HG03565 (cell line): ENCODE measurements around the gene CLEC4D.
"Not testable (repeated sequence)": the region's sequence is repeated elsewhere in the genome, so short reads cannot be mapped to it uniquely, and the experiment has no call there.

Source experiments
- ATAC-seq: cut with Tn5 transposase; IDR thresholded peaks from one replicate; pipeline ENCODE4 v1.9.1; 2021; ENCODE audit warnings: mild to moderate bottlenecking, moderate library complexity; ENCODE audit not compliant: unreplicated experiment

The CLEC4D gene

GRCh38 chr12:8513256-8513655 lies at the start of gene CLEC4D:
CLEC4D (plus strand) TSS chr12:8513503; CDS start chr12:8513733, 230 bp downstream.
- ATAC-seq = no peak

DNA sequence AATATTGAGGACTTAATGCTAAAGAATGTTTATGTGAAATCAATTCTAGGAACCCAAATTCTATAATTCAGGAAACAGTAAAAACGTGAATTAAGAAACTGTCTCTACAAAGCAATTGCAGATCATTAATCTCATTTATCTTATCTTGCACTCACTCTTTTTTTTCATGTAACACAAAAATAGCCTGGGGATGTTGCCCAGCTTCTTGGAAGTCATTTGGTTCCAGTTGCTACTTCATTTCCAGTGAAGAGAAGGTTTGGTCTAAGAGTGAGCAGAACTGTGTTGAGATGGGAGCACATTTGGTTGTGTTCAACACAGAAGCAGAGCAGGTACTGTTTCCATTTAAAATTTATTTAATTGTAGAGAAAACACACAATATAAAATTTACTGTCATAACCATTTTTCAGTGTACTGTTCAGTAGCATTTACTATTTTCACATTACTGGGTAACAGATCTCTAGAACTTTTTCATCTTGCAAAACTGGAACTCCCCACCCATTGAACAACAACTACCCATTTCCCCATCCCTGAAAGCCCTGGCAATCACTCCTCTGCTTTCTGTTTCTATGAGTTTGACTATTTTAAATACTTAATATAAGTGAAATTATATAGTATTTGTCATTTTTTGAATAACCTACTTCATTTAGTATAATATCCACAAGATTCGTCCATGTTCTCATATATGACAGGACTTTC lies 47.9 kb upstream of the CLEC4D start:
- ATAC-seq = no peak

DNA sequence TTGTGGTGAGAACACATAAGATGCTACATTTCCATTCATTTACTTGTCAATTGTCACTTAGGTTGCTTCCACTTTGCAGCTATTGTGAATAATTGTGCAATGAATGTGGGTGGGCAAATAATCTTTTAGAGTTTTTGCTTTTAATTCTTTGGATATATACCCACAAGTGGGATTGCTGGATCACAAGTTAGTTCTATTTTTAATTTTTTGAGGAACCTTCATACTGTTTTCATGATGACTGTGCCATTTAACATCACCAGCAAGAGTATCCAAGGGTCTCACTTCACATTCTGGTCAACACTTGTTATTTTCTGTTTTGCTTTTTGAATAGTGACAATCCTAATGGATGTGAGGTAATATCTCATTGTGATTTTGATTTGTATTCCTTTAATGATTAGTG lies 47.1 kb upstream of the CLEC4D start:
- no peak for ATAC-seq

GRCh38 chr12:8471090-8471489 lies 42.2 kb upstream of the CLEC4D start:
- ATAC-seq = no peak

DNA sequence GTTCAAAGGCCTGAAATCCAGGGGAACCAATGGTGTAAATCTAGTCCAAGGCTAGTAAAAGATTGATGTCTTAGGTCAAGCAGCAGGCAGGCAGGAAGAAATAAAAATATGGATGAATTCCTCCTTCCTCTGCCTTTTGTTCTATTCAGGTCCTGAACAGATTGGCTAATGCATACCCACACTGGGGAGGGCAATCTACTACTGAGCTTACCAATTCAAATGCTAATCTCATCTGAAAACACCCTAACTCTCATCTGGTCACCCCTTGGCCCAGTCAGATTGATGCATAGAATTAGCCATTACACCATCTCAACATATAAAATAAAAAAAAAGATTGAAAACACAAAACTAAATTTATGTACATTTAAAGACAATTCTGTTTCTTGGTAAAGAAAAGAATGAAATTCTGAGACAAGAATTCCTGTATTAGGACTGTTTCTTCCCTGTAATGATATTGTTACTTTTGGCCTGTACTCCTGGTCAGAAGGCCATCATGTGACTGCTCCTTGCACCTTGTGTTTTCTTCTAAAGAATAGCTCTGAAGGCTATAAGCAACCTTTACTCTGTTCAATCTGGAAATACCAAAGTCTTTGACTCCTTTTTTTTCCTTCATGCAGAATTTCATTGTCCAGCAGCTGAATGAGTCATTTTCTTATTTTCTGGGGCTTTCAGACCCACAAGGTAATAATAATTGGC lies 37.6 kb upstream of the CLEC4D start:
- ATAC-seq = no peak

DNA sequence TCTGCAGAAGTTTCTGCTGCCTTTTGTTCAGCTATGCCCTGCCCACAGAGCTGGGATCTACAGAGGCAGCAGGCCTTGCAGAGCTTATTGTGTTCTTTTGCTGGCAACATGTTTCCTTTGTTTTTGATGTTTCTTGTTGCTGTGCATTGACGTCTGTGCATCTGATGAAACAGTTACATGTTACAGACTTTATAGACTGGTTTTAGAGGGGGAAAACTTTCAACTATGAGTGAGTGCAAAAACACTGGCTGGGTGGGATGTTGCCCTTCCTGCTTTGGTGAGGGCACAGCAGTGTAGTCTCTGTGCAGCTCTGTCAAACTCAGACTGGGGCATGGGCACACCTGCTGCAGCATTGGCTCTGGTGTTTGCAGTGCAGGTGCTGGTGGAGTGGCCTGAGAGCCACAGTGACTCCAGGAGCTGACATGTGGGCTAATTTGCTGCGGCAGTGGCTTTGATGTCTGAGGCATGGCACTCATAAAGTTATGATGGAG lies 30.7 kb upstream of the CLEC4D start:
- no peak for ATAC-seq

DNA sequence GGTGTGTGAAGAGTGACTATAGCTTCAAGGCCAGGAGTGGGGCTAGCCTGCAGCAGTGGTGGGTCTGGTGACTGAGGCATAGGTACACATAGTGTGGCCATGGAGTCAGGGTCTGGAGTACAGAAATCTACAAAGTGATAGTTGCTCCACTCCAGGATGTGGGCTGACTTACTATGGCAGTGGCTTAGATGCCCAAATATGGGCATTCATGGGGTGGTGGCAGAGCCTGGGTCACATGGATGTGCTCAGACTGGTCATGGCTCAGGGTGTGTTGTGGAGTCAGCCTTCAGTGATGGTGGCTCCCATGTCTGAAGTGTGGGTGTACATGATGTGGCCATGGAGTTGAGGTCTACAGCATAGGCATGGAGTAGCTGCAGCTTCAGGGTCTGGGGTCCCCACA lies 30.2 kb upstream of the CLEC4D start:
- no peak for ATAC-seq

DNA sequence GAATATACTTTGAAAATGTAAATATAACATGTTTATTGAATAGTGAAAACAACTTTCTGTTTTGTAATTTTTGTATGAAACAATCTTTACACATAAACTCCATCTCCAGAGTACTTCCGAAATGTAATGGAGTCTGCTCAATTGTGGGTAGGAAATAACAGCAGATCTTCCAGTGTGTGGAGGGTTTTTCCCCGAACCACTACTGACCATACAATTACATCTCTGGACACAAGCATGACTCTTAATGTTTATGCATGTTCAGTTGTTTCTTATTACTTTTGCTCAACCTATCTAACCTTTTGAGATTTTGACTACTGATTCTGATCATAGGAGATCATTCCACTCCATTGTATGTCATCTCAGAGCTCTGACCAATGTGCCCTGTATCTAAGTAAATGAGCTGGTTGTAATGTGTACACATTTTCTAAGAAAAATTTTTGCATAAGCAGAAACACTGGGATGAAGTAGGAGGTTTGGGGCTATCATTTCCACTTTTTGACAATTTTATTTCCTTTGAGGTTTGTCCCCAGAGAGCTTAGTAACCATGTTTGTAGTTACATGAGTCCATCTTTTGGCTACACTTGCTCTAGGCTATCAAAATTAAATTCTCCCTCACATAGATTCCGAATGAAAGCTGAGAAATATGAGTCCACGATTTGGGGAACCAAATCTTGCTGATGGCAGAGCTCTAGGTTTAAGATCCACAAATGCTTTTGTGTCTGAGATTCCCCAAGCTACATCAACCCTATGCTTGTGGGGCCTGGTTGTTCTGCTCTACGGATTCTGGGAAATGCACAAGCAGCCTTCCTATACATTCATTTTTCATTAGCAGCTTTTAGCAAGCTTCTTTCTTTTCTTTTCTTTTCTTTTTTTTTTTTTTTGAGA lies 21.4 kb upstream of the CLEC4D start:
- no peak for ATAC-seq

DNA sequence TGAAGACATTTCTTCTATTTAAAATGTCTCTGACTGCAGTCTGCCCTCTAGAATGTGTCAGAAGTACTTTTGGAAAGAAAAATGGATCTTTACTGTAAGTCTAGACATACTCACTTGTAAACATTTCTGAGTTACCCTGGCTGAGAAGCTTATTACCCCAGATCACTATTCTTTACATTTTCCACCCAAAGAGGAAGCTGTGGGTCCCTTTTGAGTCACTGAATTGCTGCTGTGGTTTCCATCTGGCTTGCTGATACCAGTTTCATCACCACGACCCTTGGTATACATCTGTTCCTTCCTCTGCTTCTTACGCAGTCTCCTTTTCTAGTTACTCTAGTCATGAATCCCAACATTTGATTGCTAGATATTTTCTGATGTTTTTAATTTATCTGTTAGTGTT lies 20.2 kb upstream of the CLEC4D start:
- peak; percentile 93 for ATAC-seq

DNA sequence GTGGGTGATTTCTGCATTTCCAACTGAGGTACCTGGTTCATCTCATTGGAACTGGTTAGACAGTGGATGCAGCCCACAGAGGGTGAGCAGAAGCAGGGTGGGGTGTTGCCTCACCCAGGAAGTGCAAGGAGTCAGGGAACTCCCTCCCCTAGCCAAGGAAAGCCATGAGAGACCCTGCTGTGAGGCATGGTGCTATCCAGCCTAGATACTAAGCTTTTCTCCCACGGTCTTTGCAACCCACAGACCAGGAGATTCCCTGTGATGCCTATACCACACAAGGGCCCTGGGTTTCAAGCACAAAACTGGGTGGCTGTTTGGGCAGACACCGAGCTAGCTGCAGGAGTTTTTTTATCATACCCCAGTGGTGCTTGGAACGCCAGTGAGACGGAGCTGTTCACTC lies 17.6 kb upstream of the CLEC4D start:
- not testable (repeated sequence) for ATAC-seq

DNA sequence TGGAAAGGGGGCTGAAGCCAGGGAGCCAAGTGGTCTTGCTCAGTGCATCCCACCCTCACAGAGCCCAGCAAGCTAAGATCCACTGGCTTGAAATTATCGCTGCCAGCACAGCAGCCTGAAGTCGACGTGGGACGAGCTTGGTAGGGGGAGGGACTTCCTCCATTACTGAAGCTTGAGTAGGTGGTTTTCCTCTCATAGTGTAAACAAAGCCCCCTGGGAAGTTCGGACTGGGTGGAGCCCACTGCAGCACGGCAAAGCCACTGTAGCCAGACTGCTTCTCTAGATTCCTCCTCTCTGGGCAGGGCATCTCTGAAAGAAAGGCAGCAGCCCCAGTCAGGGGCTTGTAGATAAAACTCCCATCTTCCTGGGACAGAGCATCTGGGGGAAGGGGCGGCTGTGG lies 17.2 kb upstream of the CLEC4D start:
- not testable (repeated sequence) for ATAC-seq

GRCh38 chr12:8499616-8500015 lies 13.7 kb upstream of the CLEC4D start:
- no peak for ATAC-seq

DNA sequence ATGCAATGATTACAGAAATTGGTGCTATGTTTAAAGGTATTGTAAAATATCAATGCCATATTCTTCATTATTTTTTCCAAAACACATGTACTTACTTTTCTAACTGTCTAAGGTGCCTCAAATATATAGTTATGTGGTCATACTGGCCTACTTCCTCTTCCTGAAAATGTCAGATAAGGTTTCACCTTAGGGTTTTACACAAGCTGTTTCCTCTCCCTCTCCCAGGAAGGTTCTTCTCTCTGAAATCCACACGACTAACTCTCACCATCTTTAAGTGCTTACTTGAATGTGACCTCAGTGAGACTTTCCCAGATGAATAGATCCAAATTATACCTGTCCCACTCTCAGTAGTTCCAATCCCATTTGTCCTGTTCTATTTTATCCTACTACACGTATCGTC lies 11.6 kb upstream of the CLEC4D start:
- ATAC-seq = no peak

DNA sequence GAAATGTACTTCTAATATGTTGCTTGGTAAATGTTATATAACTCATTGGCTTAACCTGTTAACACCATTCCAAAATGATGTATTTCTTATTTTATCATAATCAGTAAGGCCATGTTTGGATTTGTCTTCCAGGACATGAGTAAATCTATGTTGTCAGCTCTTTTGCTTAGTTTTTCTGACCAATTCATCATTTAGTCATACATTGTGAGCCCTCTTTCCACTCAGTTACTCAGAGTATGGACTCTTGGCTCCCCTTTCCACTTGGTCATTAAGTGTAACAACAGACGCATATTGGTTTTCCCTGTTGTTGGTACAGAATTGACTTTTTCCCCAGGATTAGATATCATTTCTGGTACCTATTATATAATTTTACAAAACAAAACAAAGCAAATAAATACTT lies 9.0 kb upstream of the CLEC4D start:
- ATAC-seq = no peak

GRCh38 chr12:8507596-8507995 lies 5.7 kb upstream of the CLEC4D start:
- no peak for ATAC-seq

DNA sequence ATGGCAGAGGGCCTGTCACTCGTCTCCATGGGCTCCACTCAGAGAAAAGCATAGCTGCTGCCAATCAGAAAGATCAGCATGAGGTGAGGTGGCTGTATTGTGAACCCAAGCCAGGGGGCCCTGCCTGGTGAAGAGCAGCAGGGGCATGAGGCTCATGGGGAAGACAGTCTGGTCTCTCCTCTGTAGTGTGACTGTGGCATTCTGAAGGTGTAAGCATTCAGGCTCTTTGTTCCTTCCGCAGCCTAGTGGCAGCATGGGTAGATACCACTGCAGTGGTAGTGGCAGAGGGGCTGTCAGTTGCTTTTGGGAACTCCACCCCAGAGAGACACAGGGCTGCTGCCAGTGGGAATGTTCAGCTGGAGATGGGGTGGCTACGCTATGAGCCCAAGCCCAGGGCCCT lies 5.1 kb upstream of the CLEC4D start:
- ATAC-seq = no peak

GRCh38 chr12:8508910-8509841 lies 4.1 kb upstream of the CLEC4D start:
- ATAC-seq = no peak

GRCh38 chr12:8517971-8518370 lies 4.7 kb downstream of the CLEC4D start:
- ATAC-seq = no peak

- no peak for ATAC-seq
These were observed 5.9 kb downstream of the CLEC4D start for GRCh38 chr12:8519171-8519570.
